IMR-90 (cell line): ENCODE measurements around the gene WDR5. TPM values are rescaled to one million over a fixed set of nuclear protein-coding genes. Genes with fewer than 3 reads are reported as not detected.

Source experiments
- ATAC-seq: fragments of 200-7000 bp; cut with Tn5 transposase; 2 replicates; pipeline ENCODE4 v1.9.1; 2020; ENCODE audit warnings: low read depth, mild to moderate bottlenecking, moderate library complexity
- BruUV-seq: library from RNA; stranded (reverse); fragments of 400-500 nt; replicated peaks from 2 replicates; lab custom pipeline; 2021; lab: Mats Ljungman, UMichigan
- CTCF ChIA-PET: fragments of 300-600 bp; formaldehyde crosslinking; extraction: SDS; loops from one replicate; lab custom pipeline; 2021; ENCODE audit warnings: antibody characterized with exemption; lab: Yijun Ruan, JAX
- POLR2A ChIA-PET: fragments of 300-600 bp; sonication (Branson Sonifier 250); formaldehyde crosslinking; loops from one replicate; lab custom pipeline; 2022; ENCODE audit warnings: antibody characterized with exemption; ENCODE audit not compliant: unreplicated experiment; lab: Charles Lee
- DNase-seq: peaks from one replicate; pipeline ENCODE4 v3.0.0; 2013
- H2AFZ ChIP-seq: replicated peaks from 2 replicates; pipeline ENCODE3; 2013; ENCODE audit warnings: low read length, mild to moderate bottlenecking; ENCODE audit not compliant: poor library complexity
- H2AK5ac ChIP-seq: 2 replicates; pipeline ENCODE4 v1.6.1; 2013; ENCODE audit warnings: low read depth, low read length, inconsistent platforms
- H2AK9ac ChIP-seq: replicated peaks from 2 replicates; pipeline ENCODE3; 2013; ENCODE audit warnings: mild to moderate bottlenecking, low read depth, low read length, moderate library complexity; ENCODE audit not compliant: poor library complexity
- H2BK120ac ChIP-seq: 2 replicates; pipeline ENCODE4 v1.6.1; 2013; ENCODE audit warnings: low read depth, low read length, inconsistent platforms
- H2BK15ac ChIP-seq: 3 replicates; pipeline ENCODE4 v1.6.1; 2013; ENCODE audit warnings: low read depth, low read length, inconsistent platforms
- H2BK20ac ChIP-seq: 2 replicates; pipeline ENCODE4 v1.6.1; 2013; ENCODE audit warnings: low read depth, mild to moderate bottlenecking, inconsistent platforms, low read length, moderate library complexity
- H2BK5ac ChIP-seq: 2 replicates; pipeline ENCODE4 v1.6.1; 2013; ENCODE audit warnings: mild to moderate bottlenecking, low read depth, low read length, inconsistent platforms; ENCODE audit not compliant: poor library complexity, severe bottlenecking
- H3K14ac ChIP-seq: replicated peaks from 2 replicates; pipeline ENCODE4 v1.6.1; 2013; ENCODE audit warnings: low read depth, low read length, inconsistent platforms
- H3K18ac ChIP-seq: 2 replicates; pipeline ENCODE4 v1.6.1; 2013; ENCODE audit warnings: low read depth, low read length, control low read depth
- H3K23ac ChIP-seq: 2 replicates; pipeline ENCODE4 v1.6.1; 2013; ENCODE audit warnings: low read depth, low read length, inconsistent platforms
- H3K27ac ChIP-seq: 2 replicates; pipeline ENCODE4 v1.5.1; 2013; ENCODE audit warnings: mild to moderate bottlenecking, control low read depth, low read length; ENCODE audit not compliant: insufficient read depth
- H3K27me3 ChIP-seq: 2 replicates; pipeline ENCODE4 v1.6.1; 2013; ENCODE audit warnings: low read length; ENCODE audit not compliant: control insufficient read depth, insufficient read depth
- H3K36me3 ChIP-seq: 2 replicates; pipeline ENCODE4 v1.6.1; 2013; ENCODE audit warnings: low read length, mixed read lengths; ENCODE audit not compliant: control insufficient read depth, insufficient read depth
- H3K4ac ChIP-seq: 2 replicates; pipeline ENCODE4 v1.6.1; 2013; ENCODE audit warnings: low read depth, low read length, inconsistent platforms
- H3K4me1 ChIP-seq: 2 replicates; pipeline ENCODE4 v1.6.1; 2013; ENCODE audit warnings: low read length, mixed read lengths; ENCODE audit not compliant: control insufficient read depth, insufficient read depth
- H3K4me2 ChIP-seq: 2 replicates; pipeline ENCODE4 v1.6.1; 2013; ENCODE audit warnings: low read depth, mild to moderate bottlenecking, control low read depth, low read length, moderate library complexity
- H3K4me3 ChIP-seq: 2 replicates; pipeline ENCODE4 v1.5.1; 2013; ENCODE audit warnings: low read depth, mild to moderate bottlenecking, control low read depth, low read length, moderate library complexity; ENCODE audit not compliant: insufficient read depth
- H3K56ac ChIP-seq: 2 replicates; pipeline ENCODE4 v1.6.1; 2013; ENCODE audit warnings: low read length, inconsistent platforms; ENCODE audit not compliant: insufficient read depth; ENCODE audit errors: extremely low read depth
- H3K79me1 ChIP-seq, 2 experiments: 2 replicates each; pipeline ENCODE4 v1.6.1; 2013; ENCODE audit warnings: low read length in 2 of 2, inconsistent platforms in 1 of 2, low read depth in 1 of 2
- H3K9ac ChIP-seq: 2 replicates; pipeline ENCODE4 v1.6.1; 2013; ENCODE audit warnings: low read depth, low read length, control low read depth
- H3K9me1 ChIP-seq: 2 replicates; pipeline ENCODE4 v1.6.1; 2013; ENCODE audit warnings: low read length, inconsistent platforms; ENCODE audit not compliant: insufficient read depth
- H3K9me3 ChIP-seq: 2 replicates; pipeline ENCODE4 v1.6.1; 2013; ENCODE audit warnings: low read length; ENCODE audit not compliant: control insufficient read depth, insufficient read depth
- H4K20me1 ChIP-seq: 2 replicates; pipeline ENCODE4 v1.6.1; 2013; ENCODE audit warnings: low read length, inconsistent platforms; ENCODE audit not compliant: insufficient read depth
- H4K5ac ChIP-seq: 2 replicates; pipeline ENCODE4 v1.6.1; 2013; ENCODE audit warnings: mild to moderate bottlenecking, low read depth, low read length, control low read depth
- H4K8ac ChIP-seq, 2 experiments: 2 replicates each; pipeline ENCODE4 v1.6.1; 2013; ENCODE audit warnings: low read depth in 2 of 2, low read length in 2 of 2, control low read depth in 1 of 2, inconsistent platforms in 1 of 2
- H4K91ac ChIP-seq: 2 replicates; pipeline ENCODE4 v1.6.1; 2013; ENCODE audit warnings: low read depth, low read length, inconsistent platforms; ENCODE audit not compliant: insufficient read depth
- CHD1 ChIP-seq: IDR thresholded peaks from 2 replicates; pipeline ENCODE4 v1.6.1; 2012; ENCODE audit warnings: low read depth, low read length, improper control_type of control experiment
- FOS ChIP-seq: fragments of 150-350 bp; IDR thresholded peaks from 2 replicates; pipeline ENCODE4 v1.6.1; 2016; ENCODE audit warnings: low read depth, low read length
- MAFK ChIP-seq: IDR thresholded peaks from 2 replicates; pipeline ENCODE4 v1.6.1; 2012; ENCODE audit warnings: low read depth, low read length, improper control_type of control experiment
- MAZ ChIP-seq: IDR thresholded peaks from 2 replicates; pipeline ENCODE4 v1.6.1; 2012; ENCODE audit warnings: low read depth, mild to moderate bottlenecking, low read length, improper control_type of control experiment, moderate library complexity, borderline replicate concordance
- MXI1 ChIP-seq: IDR thresholded peaks from 2 replicates; pipeline ENCODE4 v1.6.1; 2012; ENCODE audit warnings: low read depth, mild to moderate bottlenecking, low read length, moderate library complexity, borderline replicate concordance
- NFE2L2 ChIP-seq: fragments of 150-350 bp; IDR thresholded peaks from 2 replicates; pipeline ENCODE4 v1.6.1; 2016; ENCODE audit warnings: low read depth, mild to moderate bottlenecking, low read length
- RAD21 ChIP-seq: IDR thresholded peaks from 2 replicates; pipeline ENCODE4 v1.6.1; 2012; ENCODE audit warnings: low read length, improper control_type of control experiment
- RCOR1 ChIP-seq: IDR thresholded peaks from 2 replicates; pipeline ENCODE4 v1.6.1; 2012; ENCODE audit warnings: mild to moderate bottlenecking, low read length, improper control_type of control experiment; ENCODE audit not compliant: insufficient replicate concordance
- RFX5 ChIP-seq: IDR thresholded peaks from 2 replicates; pipeline ENCODE4 v1.8.0; 2012; ENCODE audit warnings: low read depth, mild to moderate bottlenecking, low read length, moderate library complexity
- WGBS, 2 experiments: methylation state at CpG; one replicate each; pipeline versions ENCODE4 v1.1.5 to v1.1.7; 2013; ENCODE audit warnings: missing lambda C conversion rate in 2 of 2; ENCODE audit not compliant: insufficient read length in 1 of 2; ENCODE audit errors: extremely low coverage in 2 of 2; 5-methylcytosine and 5-hydroxymethylcytosine counted together
- dilution Hi-C: fragments of 300-500 bp; cut with HindIII; formaldehyde crosslinking; loops from one replicate; pipeline ENCODE4 v1.14.3; 2018; ENCODE audit warnings: low sequenced_read_pairs; ENCODE audit not compliant: unreplicated experiment
- in situ Hi-C: fragments of 300-500 bp; cut with MboI; formaldehyde crosslinking; loops from 3 replicates; pipeline ENCODE4 v1.14.3; 2019; ENCODE audit warnings: low sequenced_read_pairs, inconsistent platforms, mixed read lengths
- intact Hi-C: fragments of 100-400 bp; cut with micrococcal nuclease; formaldehyde crosslinking; loops from 2 replicates; pipeline ENCODE4 v1.10.0; 2022
- polyA plus RNA-seq, 3 experiments: library from polyadenylated mRNA; depleted of rRNA; stranded (reverse); fragments of >200 nt; gene quantifications; 2 replicates each; pipeline ENCODE4 v1.2.3, GENCODE V29; 2012; ENCODE audit warnings: low replicate concordance in 1 of 3
- total RNA-seq: library from RNA; depleted of rRNA; stranded (reverse); fragments of >200 nt; gene quantifications from 2 replicates; pipeline ENCODE4 v1.2.3, GENCODE V29; 2012

Gene WDR5
- total and polyA plus RNA-seq, 2 of the 4 experiments (the other 2 are of a cell fraction), result 18.3 to 26.6 TPM

DNA sequence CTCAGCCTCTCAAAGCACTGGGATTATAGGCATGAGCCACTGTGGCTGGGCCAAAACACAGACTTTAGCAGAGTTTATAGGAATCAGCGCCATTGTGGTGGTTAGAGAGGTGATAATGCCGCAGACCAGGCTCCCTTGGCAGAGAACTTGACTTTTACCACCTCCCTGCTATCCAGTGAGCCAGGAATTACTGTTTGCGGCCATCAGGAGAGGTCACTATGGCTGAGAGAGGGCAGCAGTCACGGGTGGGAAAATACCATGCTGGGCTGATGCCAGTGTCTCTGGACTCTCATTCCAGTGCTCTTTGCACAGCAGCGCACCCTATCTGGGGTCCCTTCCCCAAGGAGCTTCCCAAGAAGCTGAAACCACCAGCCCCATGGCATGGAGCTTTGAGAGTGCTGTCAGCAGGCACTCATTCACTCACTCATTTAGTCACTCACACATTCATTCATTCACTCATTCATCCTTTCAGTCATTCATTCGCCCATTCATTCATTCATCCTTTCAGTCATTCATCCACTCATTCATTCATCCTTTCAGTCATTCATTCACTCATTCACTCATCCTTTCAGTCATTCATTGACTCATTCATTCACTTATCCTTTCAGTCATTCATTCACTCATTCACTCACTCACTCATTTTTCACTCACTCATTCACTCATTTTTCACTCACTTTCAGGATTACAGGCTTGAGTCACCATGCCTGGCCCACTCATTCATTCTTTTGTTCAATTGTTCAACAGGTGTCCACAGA is 55.8 kb downstream of the WDR5 start:
- no peak for ATAC-seq
- Histone ChIP-seq H2BK120ac (no peak overlapping the region), H3K4ac (no peak overlapping the region), H2AK9ac (no peak overlapping the region), H3K36me3 (no peaks in the 10 kb centered on the region), H2BK5ac (no peak overlapping the region), H3K79me1 (no peaks in the 10 kb centered on the region), H3K4me1 (peaks cover 12% of the 10 kb centered on the region; the same call in 1 of the 2 replicates), H4K20me1 (no peaks in the 10 kb centered on the region; the same call in 1 of the 2 replicates), H4K8ac (no peak overlapping the region), H4K5ac (no peak overlapping the region), H3K4me2 (no peak overlapping the region), H4K91ac (no peak overlapping the region), H3K4me3 (no peak overlapping the region), H3K9me1 (no peaks in the 10 kb centered on the region; the same call in 1 of the 2 replicates), H3K56ac (no peak overlapping the region), H3K18ac (no peak overlapping the region), H3K14ac (no peak overlapping the region), H3K27me3 (peaks cover 29% of the 10 kb centered on the region), H2BK20ac (no peak overlapping the region), H2BK15ac (no peak overlapping the region), H3K27ac (no peak overlapping the region), H3K9ac (no peak overlapping the region), H2AK5ac (no peak overlapping the region), H2AFZ (peak overlapping the region; percentile 21), H3K23ac (no peak overlapping the region), H3K9me3 (no peaks in the 10 kb centered on the region)
- 36% methylated on average over 1 of the region's 6 CpGs; no CpG with 5 or more reads in 1 of the 2 experiments for WGBS, 2 experiments
- no peak for DNase-seq
- ChIA-PET CTCF (no interaction called here), POLR2A (no interaction called here)
- TF ChIP-seq NFE2L2 (no peak), MAFK (no peak), FOS (no peak), MXI1 (no peak), RAD21 (no peak), RCOR1 (no peak), MAZ (no peak), RFX5 (no peak), CHD1 (no peak)
- BruUV-seq, result no TSS peak
- in situ Hi-C loops (no loop called here), intact Hi-C loops (no loop called here), dilution Hi-C loops (no loop called here)
